ENCODE data around the gene IFIT1B.
A peak's percentile ranks its signal among the peaks of the same experiment; 100 is the strongest.

Gene IFIT1B

GRCh38 chr10:89368129-89368528, 9.7 kb upstream of the IFIT1B start:
- TF ChIP-seq CTCF (IDR thresholded peaks at IDR 0.05): no peak

GRCh38 chr10:89369156-89370105, 8.4 kb upstream of the IFIT1B start:
- peak; percentile 46 for TF ChIP-seq CTCF (IDR thresholded peaks at IDR 0.05)

GRCh38 chr10:89371079-89371478, 6.8 kb upstream of the IFIT1B start:
- TF ChIP-seq CTCF (IDR thresholded peaks at IDR 0.05): no peak

GRCh38 chr10:89371987-89372386, 5.9 kb upstream of the IFIT1B start:
- TF ChIP-seq CTCF (IDR thresholded peaks at IDR 0.05): no peak

- no peak for TF ChIP-seq CTCF (IDR thresholded peaks at IDR 0.05)
These were observed 3.7 kb upstream of the IFIT1B start for GRCh38 chr10:89373916-89374711.

GRCh38 chr10:89374713-89375141, 3.1 kb upstream of the IFIT1B start:
- no peak for TF ChIP-seq CTCF (IDR thresholded peaks at IDR 0.05)

GRCh38 chr10:89379103-89379502, 1.2 kb downstream of the IFIT1B start:
- no peak for TF ChIP-seq CTCF (IDR thresholded peaks at IDR 0.05)
